RCC 7860 (cell line): ENCODE measurements around the gene POTEM.
"Not testable (repeated sequence)": the region's sequence is repeated elsewhere in the genome, so short reads cannot be mapped to it uniquely, and the experiment has no call there.

Source experiments
- DNase-seq: peaks from one replicate; pipeline ENCODE4 v3.0.0-alpha.2; 2015; ENCODE audit warnings: low spot score
- FAIRE-seq: peaks from 2 replicates; lab custom pipeline; 2012; peaks lifted over from hg19 to GRCh38; lab: Jason Lieb, UNC

Gene POTEM

DNA sequence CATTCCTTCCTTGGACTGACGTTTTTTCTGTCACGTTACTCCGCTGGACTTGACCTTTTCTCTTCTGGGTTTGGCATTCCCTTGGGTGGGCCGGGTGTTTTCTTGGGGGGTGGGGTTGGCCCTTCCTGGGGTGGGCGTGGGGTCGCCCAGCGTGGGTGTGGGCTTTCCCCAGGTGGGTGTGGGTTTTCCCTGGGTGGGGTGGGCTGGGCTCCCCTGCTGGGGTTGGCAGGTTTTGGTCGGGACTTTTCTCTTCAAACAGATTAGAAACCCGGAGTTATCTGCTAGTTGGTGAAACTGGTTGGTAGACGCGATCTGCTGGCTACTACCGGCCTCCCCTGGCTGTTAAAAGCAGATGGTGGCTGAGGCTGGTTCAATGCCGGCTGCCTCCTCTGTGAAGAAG is at the start of gene POTEM:
Gene POTEM, plus strand, starts transcription at position 301 of the 400 bp plus-strand sequence. Its CDS starts 52 bp downstream, at position 353.
- not testable (repeated sequence) for FAIRE-seq, DNase-seq

DNA sequence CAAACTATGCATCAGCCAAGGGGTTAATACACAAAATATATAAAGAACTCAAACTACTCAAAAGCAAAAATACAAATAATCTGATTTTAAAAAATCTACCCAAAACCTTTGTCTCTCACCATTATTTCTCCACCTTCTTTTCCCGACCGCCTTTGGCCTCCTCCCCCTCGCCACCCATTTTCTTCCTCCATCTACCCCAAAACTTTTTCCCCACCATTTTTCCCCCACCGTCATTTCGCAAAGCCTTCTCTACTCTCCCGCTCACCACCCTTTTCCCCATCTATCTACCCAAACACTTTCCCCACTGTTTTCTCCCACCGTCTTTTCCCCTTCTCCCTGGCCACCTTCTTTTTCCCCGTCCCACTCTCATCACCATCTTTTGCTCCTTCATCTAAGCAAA is 48.9 kb upstream of the POTEM start:
- not testable (repeated sequence) for FAIRE-seq, DNase-seq

- FAIRE-seq, DNase-seq: not testable (repeated sequence)
Observed at GRCh38 chr14:18920052-18920451, 47.2 kb upstream of the POTEM start.

- FAIRE-seq, DNase-seq: not testable (repeated sequence)
Observed at GRCh38 chr14:18921055-18921701, 46.1 kb upstream of the POTEM start.

- FAIRE-seq, DNase-seq: not testable (repeated sequence)
Observed at GRCh38 chr14:18936848-18937247, 30.4 kb upstream of the POTEM start.

- not testable (repeated sequence) for FAIRE-seq, DNase-seq
Observed at GRCh38 chr14:18938733-18939132, 28.5 kb upstream of the POTEM start.

DNA sequence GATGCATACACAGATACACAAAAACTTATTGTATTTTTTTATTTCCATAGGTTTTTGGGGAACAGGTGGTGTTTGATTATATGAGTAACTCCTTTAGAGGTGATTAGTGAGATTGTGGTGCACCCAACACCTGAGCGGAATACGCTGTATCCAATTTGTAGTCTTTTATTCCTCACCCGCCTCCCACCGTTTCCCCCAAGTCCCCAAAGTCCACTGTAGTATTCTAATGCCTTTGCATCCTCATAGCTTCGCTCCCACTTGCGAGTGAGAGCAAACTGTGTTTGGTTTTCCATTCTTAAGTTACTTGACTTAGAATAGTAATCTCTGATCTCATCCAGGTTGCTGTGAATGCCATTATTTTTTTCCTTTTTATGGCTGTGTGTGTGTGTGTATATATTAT is 17.3 kb upstream of the POTEM start:
- not testable (repeated sequence) for DNase-seq, FAIRE-seq

GRCh38 chr14:18953085-18953484 is 14.1 kb upstream of the POTEM start:
- not testable (repeated sequence) for FAIRE-seq, DNase-seq

DNA sequence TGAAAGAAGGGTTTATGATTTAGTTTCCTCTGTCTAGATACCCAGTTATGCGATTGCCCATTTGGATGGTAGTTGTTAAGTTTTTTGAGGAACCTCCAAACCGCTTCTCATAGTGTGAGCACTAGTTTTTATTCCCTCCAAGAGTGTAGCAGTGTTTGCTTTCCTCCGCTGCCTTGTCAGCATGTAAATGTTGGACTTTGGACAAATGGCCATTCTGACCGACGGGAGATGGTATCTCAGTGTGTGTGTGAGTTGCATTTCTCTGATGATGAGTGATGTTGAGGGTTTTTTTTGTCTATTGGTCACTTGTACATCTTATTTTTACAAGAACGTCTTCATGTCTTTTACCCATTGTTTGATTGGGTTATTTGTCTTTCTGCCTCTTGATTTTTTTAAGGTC is 11.4 kb upstream of the POTEM start:
- FAIRE-seq, DNase-seq: not testable (repeated sequence)

DNA sequence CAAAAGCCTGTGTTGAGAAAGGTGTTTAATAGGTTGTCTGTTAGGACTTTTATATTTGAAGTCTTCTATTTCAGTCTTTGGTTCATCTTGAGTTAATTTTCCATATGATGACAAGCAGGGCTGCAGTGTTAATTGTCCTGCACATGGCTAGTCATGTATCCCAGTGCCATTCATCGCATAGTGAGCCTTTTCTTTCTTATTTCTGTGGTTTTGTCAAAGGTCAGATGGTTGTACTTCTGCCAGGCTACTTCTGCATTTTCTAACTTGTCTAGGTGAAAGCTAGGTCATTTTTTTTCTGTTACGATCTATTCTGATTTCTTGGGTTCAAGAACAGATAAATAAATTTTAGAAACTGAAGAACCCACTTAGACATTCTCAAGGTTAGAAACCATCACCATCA is 5.7 kb upstream of the POTEM start:
- not testable (repeated sequence) for DNase-seq

DNA sequence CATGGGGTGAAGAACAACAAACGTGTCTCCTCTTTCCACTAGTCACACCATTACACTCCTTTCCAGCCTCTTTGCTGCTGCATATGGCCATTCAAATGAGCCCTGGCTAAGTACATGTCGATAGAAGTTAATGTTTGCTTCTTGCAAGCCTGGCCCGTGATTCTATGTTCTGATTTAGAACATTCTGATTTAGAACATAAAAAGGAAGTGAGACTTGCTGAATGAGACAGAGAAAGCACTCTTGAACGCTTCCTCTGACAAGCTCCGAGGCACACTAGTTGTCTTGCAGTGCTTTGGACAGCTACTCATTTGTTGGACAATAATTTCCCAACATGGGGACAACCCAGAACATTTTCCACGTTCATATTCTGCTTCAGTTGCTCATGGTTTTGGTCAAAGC is 5.1 kb upstream of the POTEM start:
- FAIRE-seq, DNase-seq: not testable (repeated sequence)

More for the DNA sequence above, 5.7 kb upstream of the POTEM start:
- not testable (repeated sequence) for FAIRE-seq

- FAIRE-seq, DNase-seq: not testable (repeated sequence)
Observed at GRCh38 chr14:18963276-18963675, 4.0 kb upstream of the POTEM start.

DNA sequence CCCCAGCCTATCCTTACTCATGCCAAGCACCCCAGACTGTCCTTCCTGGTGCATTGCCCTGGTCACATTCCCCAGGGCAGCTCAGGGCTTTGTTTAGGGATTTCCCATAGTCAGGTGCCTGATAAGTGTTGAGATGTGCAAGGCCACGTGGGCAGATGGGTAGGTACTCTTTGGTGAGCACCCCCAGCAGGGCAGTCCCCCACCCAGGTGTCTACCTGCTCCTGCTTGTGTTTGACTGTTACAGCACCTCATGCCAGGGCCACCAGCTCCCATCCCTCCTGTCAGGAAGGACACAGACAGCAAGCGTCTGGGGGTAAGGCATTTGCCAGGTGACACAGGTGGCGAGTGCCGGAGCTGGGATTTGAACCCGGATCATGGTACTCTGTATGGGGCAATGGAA is 2.4 kb upstream of the POTEM start:
- FAIRE-seq = not testable (repeated sequence)

DNA sequence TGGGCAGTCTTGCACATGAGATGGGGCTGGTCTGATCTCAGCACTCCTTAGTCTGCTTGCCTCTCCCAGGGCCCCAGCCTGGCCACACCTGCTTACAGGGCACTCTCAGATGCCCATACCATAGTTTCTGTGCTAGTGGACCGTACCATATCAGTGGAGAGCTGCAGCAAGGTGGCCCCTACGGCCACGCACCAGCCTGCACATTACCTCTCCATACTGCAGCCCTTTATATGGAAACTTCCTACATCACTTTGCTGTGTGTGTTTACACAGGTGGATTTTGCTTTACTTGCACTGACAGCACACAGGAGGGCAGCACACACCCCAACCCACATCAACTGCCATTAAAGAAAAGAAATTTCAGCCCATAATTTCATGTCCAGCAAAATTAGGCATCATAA is 35.3 kb downstream of the POTEM start:
- not testable (repeated sequence) for FAIRE-seq, DNase-seq

More for the DNA sequence above, 2.4 kb upstream of the POTEM start:
- not testable (repeated sequence) for DNase-seq

DNA sequence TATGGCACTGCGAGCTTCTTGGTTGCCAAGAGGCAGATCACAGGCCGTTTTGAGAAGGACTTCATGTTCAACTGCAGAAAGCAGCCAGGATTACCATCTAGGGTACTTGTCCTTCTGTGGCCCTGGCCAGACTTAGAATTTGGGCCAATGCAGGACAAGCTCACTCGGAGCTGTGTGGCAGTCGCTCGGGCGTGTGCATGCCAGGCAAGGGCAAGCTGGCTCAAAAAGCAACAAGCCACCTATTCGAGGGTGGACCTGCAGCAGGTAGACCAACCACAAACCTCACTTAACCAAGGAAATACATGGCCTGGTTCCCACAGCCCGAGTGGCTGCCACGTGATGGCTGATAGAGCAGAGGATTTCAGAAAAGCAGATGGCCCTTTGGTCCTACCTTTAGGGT is 39.3 kb downstream of the POTEM start:
- FAIRE-seq, DNase-seq: not testable (repeated sequence)

DNA sequence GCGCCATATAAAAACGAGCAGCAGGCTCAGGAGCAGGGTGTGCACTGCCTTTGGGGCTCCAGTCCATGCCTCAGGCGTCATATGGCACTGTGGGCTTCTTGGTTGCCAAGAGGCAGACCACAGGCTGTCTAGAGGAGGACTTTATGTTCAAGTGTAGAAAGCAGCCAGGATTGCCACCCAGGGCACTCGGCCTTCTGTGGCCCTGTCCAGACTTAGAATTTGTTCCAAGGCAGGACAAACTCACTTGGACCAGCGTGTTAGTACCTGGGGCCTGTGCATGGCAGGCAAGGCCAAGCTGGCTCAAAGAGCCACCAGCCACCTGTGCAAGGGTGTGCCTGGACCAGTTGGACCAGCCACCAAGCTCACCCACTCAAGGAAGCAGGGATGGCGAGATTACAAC is 40.4 kb downstream of the POTEM start:
- not testable (repeated sequence) for DNase-seq, FAIRE-seq

- not testable (repeated sequence) for DNase-seq, FAIRE-seq
Observed at GRCh38 chr14:19011029-19011428, 43.8 kb downstream of the POTEM start.

GRCh38 chr14:19011703-19012102 is 44.5 kb downstream of the POTEM start:
- DNase-seq, FAIRE-seq: not testable (repeated sequence)

GRCh38 chr14:19015185-19015584 is 48.0 kb downstream of the POTEM start:
- DNase-seq, FAIRE-seq: not testable (repeated sequence)

DNA sequence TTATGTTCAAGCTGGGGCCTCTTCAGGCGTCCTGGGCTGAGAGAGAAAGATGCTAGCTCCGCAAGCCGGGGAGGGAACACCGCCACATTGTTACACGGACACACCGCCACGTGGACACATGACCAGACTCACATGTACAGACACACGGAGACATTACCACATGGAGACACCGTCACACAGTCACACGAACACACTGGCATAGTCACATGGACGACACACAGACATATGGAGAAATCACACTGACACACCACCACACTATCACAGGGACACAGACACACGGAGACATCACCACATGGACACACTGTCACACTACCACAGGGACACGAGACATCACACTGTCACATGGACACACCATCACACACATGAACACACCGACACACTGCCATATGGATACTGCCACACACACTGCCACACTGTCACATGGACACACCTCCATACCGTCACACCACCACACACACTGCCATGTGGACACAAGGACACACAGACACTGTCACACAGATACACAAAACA is 57.9 kb downstream of the POTEM start:
- FAIRE-seq, DNase-seq: not testable (repeated sequence)

GRCh38 chr14:19026649-19027351 is 59.6 kb downstream of the POTEM start:
- not testable (repeated sequence) for DNase-seq, FAIRE-seq
